Suprapubic skin (tissue), 4 donors: ENCODE results near the gene CEP85L. TPM values are rescaled to one million over a fixed set of nuclear protein-coding genes. Genes with fewer than 3 reads are reported as not detected.
A peak's percentile ranks its signal among the peaks of the same experiment; 100 is the strongest.

Source experiments
- DNase-seq, 2 donors: peaks; one replicate each; pipeline ENCODE4 v3.0.0-alpha.2; 2019; ENCODE audit warnings: low spot score in 2 of 2
- H3K27ac ChIP-seq: fragments of 200-600 bp; sonication (generic); one replicate; pipeline ENCODE4 v1.5.1; 2019
- H3K27me3 ChIP-seq: fragments of 200-600 bp; sonication (generic); one replicate; pipeline ENCODE4 v1.5.1; 2019
- H3K36me3 ChIP-seq: fragments of 200-600 bp; sonication (generic); one replicate; pipeline ENCODE4 v1.5.1; 2019
- H3K4me1 ChIP-seq: fragments of 200-600 bp; sonication (generic); one replicate; pipeline ENCODE4 v1.5.1; 2019
- H3K4me3 ChIP-seq: fragments of 200-600 bp; sonication (generic); one replicate; pipeline ENCODE4 v1.5.1; 2019; ENCODE audit warnings: mild to moderate bottlenecking
- H3K9me3 ChIP-seq: fragments of 200-600 bp; sonication (generic); one replicate; pipeline ENCODE4 v1.5.1; 2019
- EP300 ChIP-seq: sonication (generic); formaldehyde crosslinking; IDR thresholded peaks from one replicate; pipeline ENCODE4 v1.6.1; 2017; ENCODE audit warnings: antibody characterized with exemption
- POLR2A ChIP-seq, 2 donors: fragments of 450-650 bp; IDR thresholded peaks; one replicate each; pipeline ENCODE4 v1.6.1; 2017; ENCODE audit warnings: antibody characterized with exemption in 2 of 2, mild to moderate bottlenecking in 2 of 2, moderate library complexity in 2 of 2
- POLR2AphosphoS5 ChIP-seq, 3 donors: sonication (generic); formaldehyde crosslinking; IDR thresholded peaks; one replicate each; pipeline ENCODE4 v1.6.1; 2017; ENCODE audit warnings: antibody characterized with exemption in 3 of 3
- WGBS: methylation state at CpG from one replicate; pipeline ENCODE4 v1.1.5; 2018; 5-methylcytosine and 5-hydroxymethylcytosine counted together
- total RNA-seq, 4 donors: library from RNA; depleted of rRNA; stranded (reverse); fragments of >200 nt; gene quantifications; one replicate each; pipeline ENCODE4 v1.1.0, GENCODE V29; 2016
- TF ChIP-seq, protein P1 (sequence below), 2 donors: fragments of 200-600 bp in 1 of 2; fragments of 450-650 bp in 1 of 2; sonication (generic) in 1 of 2; IDR thresholded peaks; one replicate each; pipeline ENCODE4 v1.5.1; 2016 to 2019; ENCODE audit warnings: antibody characterized with exemption in 2 of 2, mild to moderate bottlenecking in 1 of 2, moderate library complexity in 1 of 2

Gene CEP85L
- total RNA-seq, 4 donors from 2014 or later = 4.7 to 9.5 (median 5.3) TPM

- no peaks in the 10 kb centered on the region for H3K4me1 ChIP-seq
- TF ChIP-seq POLR2A (IDR thresholded peaks at IDR 0.05) (no peak), POLR2AphosphoS5 (IDR thresholded peaks at IDR 0.05) (no peak), EP300 (no peak)
- TF ChIP-seq, protein P1, sequence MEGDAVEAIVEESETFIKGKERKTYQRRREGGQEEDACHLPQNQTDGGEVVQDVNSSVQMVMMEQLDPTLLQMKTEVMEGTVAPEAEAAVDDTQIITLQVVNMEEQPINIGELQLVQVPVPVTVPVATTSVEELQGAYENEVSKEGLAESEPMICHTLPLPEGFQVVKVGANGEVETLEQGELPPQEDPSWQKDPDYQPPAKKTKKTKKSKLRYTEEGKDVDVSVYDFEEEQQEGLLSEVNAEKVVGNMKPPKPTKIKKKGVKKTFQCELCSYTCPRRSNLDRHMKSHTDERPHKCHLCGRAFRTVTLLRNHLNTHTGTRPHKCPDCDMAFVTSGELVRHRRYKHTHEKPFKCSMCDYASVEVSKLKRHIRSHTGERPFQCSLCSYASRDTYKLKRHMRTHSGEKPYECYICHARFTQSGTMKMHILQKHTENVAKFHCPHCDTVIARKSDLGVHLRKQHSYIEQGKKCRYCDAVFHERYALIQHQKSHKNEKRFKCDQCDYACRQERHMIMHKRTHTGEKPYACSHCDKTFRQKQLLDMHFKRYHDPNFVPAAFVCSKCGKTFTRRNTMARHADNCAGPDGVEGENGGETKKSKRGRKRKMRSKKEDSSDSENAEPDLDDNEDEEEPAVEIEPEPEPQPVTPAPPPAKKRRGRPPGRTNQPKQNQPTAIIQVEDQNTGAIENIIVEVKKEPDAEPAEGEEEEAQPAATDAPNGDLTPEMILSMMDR (IDR thresholded peaks at IDR 0.05) = no peak
- no peaks in the 10 kb centered on the region for H3K9me3 ChIP-seq
- H3K36me3 ChIP-seq = no peaks in the 10 kb centered on the region
- DNase-seq = no peak
- no peak overlapping the region for H3K27ac ChIP-seq
- no peaks in the 10 kb centered on the region for H3K27me3 ChIP-seq
- WGBS = 56% methylated on average over 6 of the region's 6 CpGs
- H3K4me3 ChIP-seq = no peak overlapping the region
These were observed 92.8 kb downstream of the CEP85L start for GRCh38 chr6:118558464-118559217.

GRCh38 chr6:118554698-118555097 is 96.7 kb downstream of the CEP85L start:
- 76% methylated on average over 1 of the region's 1 CpG for WGBS
- Histone ChIP-seq H3K27ac (no peak overlapping the region), H3K4me3 (no peak overlapping the region), H3K4me1 (peaks cover 12% of the 10 kb centered on the region), H3K9me3 (no peaks in the 10 kb centered on the region), H3K36me3 (no peaks in the 10 kb centered on the region), H3K27me3 (no peaks in the 10 kb centered on the region)
- DNase-seq = no peak
- TF ChIP-seq POLR2A (IDR thresholded peaks at IDR 0.05) (no peak), EP300 (no peak), POLR2AphosphoS5 (IDR thresholded peaks at IDR 0.05) (no peak)
- TF ChIP-seq, protein P1 (IDR thresholded peaks at IDR 0.05) = no peak

DNA sequence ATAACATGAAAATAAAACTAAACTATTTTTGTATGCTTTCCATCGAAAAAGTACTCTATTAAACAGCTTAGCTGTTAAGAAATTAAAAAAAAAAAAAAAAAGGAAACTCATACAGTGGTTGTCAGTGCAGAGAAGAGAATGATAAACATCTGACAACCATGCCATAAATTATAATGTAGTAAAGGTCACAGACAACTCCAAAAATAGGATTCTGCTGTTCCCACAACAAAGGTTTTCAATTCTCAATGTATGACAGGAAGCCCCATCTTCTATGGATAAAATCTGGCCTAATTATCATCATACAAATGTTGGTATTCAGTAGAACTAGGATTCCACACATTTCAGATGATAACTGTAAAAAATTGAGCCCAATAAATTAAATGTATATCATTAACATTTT is 98.3 kb downstream of the CEP85L start:
- Histone ChIP-seq H3K4me1 (peaks cover 12% of the 10 kb centered on the region), H3K27me3 (no peaks in the 10 kb centered on the region), H3K27ac (no peak overlapping the region), H3K4me3 (no peak overlapping the region), H3K9me3 (no peaks in the 10 kb centered on the region), H3K36me3 (no peaks in the 10 kb centered on the region)
- TF ChIP-seq POLR2AphosphoS5 (IDR thresholded peaks at IDR 0.05) (no peak), POLR2A (IDR thresholded peaks at IDR 0.05) (no peak), EP300 (no peak)
- TF ChIP-seq, protein P1 (IDR thresholded peaks at IDR 0.05) = no peak
- 40% methylated on average over 1 of the region's 1 CpG for WGBS
- no peak for DNase-seq

DNA sequence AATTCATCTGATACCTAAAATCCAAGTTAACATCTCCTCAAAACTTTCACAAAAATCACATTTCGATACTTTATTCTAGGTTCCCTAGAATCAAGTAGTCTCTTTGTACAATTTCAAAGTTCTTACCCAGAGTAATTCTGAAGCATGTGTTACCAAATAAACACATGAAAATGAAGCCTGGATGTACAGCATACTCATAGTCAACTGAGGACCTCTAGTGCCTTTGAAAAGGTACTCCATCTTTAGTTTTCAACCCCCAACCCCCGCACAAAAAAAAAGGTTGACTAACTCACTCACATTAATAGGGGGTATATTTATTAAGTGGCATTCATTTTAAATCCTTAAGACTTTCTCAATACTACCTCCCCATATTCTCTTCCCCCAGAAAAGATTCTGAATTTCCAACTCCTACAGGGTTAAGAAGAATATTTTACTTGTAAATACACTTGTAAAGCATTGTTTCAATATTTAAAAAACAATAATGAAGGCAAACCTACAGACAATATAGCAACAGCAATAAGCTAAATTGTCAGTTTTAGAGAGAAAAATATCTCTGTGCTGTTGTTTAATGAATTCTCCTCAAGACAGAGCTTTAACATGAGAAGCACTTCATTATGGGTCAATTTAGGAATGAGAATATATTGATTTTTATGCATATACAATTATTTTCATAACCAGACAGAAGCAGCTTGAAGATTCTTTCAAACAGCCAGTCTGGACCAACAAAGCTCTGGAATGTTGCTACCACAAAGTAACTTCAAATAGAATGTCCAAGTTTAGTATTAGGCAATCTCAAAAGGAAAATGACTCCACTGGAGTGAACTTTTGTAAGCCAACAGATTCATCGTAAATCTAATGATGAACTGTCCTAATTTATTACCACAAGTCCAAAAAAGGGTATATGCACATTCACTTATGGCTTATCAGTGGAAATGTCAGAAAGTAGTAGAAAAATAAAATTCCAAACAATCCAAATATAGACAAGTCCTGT is 100.0 kb downstream of the CEP85L start:
- no peak for TF ChIP-seq POLR2A (IDR thresholded peaks at IDR 0.05)
- TF ChIP-seq, protein P1 (IDR thresholded peaks at IDR 0.05) = peak; percentile 4 to 36
- Histone ChIP-seq H3K27ac (no peak overlapping the region), H3K27me3 (no peaks in the 10 kb centered on the region), H3K36me3 (no peaks in the 10 kb centered on the region), H3K4me1 (peaks cover 12% of the 10 kb centered on the region), H3K4me3 (no peak overlapping the region), H3K9me3 (no peaks in the 10 kb centered on the region)
- DNase-seq = no peak
- WGBS = 39% methylated on average over 3 of the region's 3 CpGs

DNA sequence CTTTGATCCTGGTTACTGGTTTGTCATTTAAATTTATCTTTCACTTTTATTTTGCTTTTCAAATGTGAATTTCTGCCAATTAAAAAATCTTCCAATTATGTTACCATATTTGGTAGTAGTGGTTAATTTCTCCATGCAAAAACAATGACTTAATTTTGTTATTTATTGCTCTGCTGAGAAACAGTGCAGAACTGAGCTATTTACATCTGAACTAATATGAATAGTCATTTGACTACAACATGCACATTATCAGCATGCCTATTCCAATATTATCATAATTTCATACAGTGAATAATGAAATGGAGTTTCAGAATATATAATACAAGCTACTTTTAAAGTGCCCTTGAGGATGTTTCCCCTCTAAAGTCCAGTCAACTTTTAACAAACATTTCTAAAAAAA is 102.8 kb downstream of the CEP85L start:
- peaks cover 12% of the 10 kb centered on the region for H3K4me1 ChIP-seq
- H3K9me3 ChIP-seq = no peaks in the 10 kb centered on the region
- no peak overlapping the region for H3K27ac ChIP-seq
- H3K36me3 ChIP-seq = no peaks in the 10 kb centered on the region
- H3K27me3 ChIP-seq = no peaks in the 10 kb centered on the region
- TF ChIP-seq POLR2A (IDR thresholded peaks at IDR 0.05) (no peak), EP300 (no peak), POLR2AphosphoS5 (IDR thresholded peaks at IDR 0.05) (no peak)
- TF ChIP-seq, protein P1 (IDR thresholded peaks at IDR 0.05) = no peak
- H3K4me3 ChIP-seq = no peak overlapping the region
- no peak for DNase-seq
